Natural killer cell (primary cell): ENCODE data around the gene ARID5A. TPM values are rescaled to one million over a fixed set of nuclear protein-coding genes. Genes with fewer than 3 reads are reported as not detected.
A peak's percentile ranks its signal among the peaks of the same experiment; 100 is the strongest.

Source experiments
- ATAC-seq, 3 donors: fragments of 150-1000 bp in 2 of 3; fragments of 200-7000 bp in 1 of 3; cut with Tn5 transposase; 1 replicate in 1 of 3; 2 replicates in 2 of 3; pipeline ENCODE4 v1.10.0; 2021; ENCODE audit warnings: mild to moderate bottlenecking in 2 of 3, moderate library complexity in 2 of 3
- DNase-seq, 2 donors: peaks; one replicate each; pipeline versions ENCODE4 v3.0.0 to v3.0.0-alpha.2; 2013 to 2021; ENCODE audit warnings: mixed read lengths in 1 of 2
- H3K27ac ChIP-seq: one replicate; pipeline ENCODE4 v1.5.1; 2013; ENCODE audit warnings: mild to moderate bottlenecking, low read length
- H3K27me3 ChIP-seq: one replicate; pipeline ENCODE4 v1.6.1; 2013; ENCODE audit warnings: low read length; ENCODE audit not compliant: control insufficient read depth, insufficient read depth
- H3K36me3 ChIP-seq: one replicate; pipeline ENCODE4 v1.6.1; 2013; ENCODE audit warnings: low read length; ENCODE audit not compliant: control insufficient read depth, insufficient read depth
- H3K4me1 ChIP-seq: one replicate; pipeline ENCODE4 v1.6.1; 2013; ENCODE audit warnings: low read length; ENCODE audit not compliant: control insufficient read depth, insufficient read depth
- H3K4me3 ChIP-seq: one replicate; pipeline ENCODE4 v1.5.1; 2013; ENCODE audit warnings: low read length
- H3K9me3 ChIP-seq: one replicate; pipeline ENCODE4 v1.6.1; 2013; ENCODE audit warnings: low read length; ENCODE audit not compliant: control insufficient read depth, insufficient read depth
- H3K27ac Mint-ChIP-seq, 2 donors: one replicate each; pipeline ENCODE4 v1.8.0; 2022; ENCODE audit warnings: mild to moderate bottlenecking in 2 of 2, mixed read lengths in 2 of 2, moderate library complexity in 1 of 2
- H3K27me3 Mint-ChIP-seq, 2 donors: one replicate each; pipeline ENCODE4 v1.8.0; 2022; ENCODE audit warnings: low read depth in 2 of 2, mixed read lengths in 2 of 2
- H3K36me3 Mint-ChIP-seq: one replicate; pipeline ENCODE4 v1.8.0; 2022; ENCODE audit warnings: mixed read lengths
- H3K4me1 Mint-ChIP-seq, 2 donors: one replicate each; pipeline ENCODE4 v1.8.0; 2022; ENCODE audit warnings: mixed read lengths in 2 of 2
- H3K4me3 Mint-ChIP-seq: one replicate; pipeline ENCODE4 v1.8.0; 2022; ENCODE audit warnings: mild to moderate bottlenecking, moderate library complexity, mixed read lengths
- H3K9me3 Mint-ChIP-seq, 2 donors: one replicate each; pipeline ENCODE4 v1.8.0; 2022; ENCODE audit warnings: mixed read lengths in 2 of 2
- CTCF ChIP-seq: fragments of 200-600 bp; IDR thresholded peaks from one replicate; pipeline ENCODE4 v1.8.0; 2022; ENCODE audit warnings: antibody characterized with exemption
- WGBS: methylation state at CpG from one replicate; pipeline ENCODE4 v1.1.7; 2013; ENCODE audit warnings: missing lambda C conversion rate; ENCODE audit not compliant: insufficient coverage; 5-methylcytosine and 5-hydroxymethylcytosine counted together
- intact Hi-C: fragments of 100-400 bp; cut with micrococcal nuclease; formaldehyde crosslinking; loops from one replicate; pipeline ENCODE4 v1.14.2; 2022
- total RNA-seq, 4 donors: library from RNA; stranded (reverse); fragments of 120-200 nt in 1 of 4; gene quantifications; one replicate each; pipeline versions ENCODE4 v1.2.3 to v1.2.4, GENCODE V29; 2013 to 2022

Gene ARID5A
- total RNA-seq, 3 donors from 2014 or later (not counting 1 experiment from before 2014, with no cell fraction given): 90.9 to 117 (median 114) TPM

- ATAC-seq (no peak), DNase-seq (no peak)
- no peak overlapping the region for H3K27ac ChIP-seq
- WGBS: 89% methylated on average over 9 of the region's 9 CpGs
- H3K36me3 ChIP-seq: no peaks in the 10 kb centered on the region
- H3K27ac Mint-ChIP-seq: peak overlapping the region in 1 of 2 donors; percentile 93
- H3K4me1 ChIP-seq: peaks cover 59% of the 10 kb centered on the region
- H3K4me1 Mint-ChIP-seq: peaks cover 33 to 43% of the 10 kb centered on the region in 2 donors
- no peaks in the 10 kb centered on the region for H3K27me3 ChIP-seq
- no peak overlapping the region for H3K4me3 ChIP-seq
- H3K36me3 Mint-ChIP-seq: no peaks in the 10 kb centered on the region
- no peaks in the 10 kb centered on the region for H3K9me3 Mint-ChIP-seq
- intact Hi-C loops: no loop called here
- TF ChIP-seq CTCF: no peak
- H3K9me3 ChIP-seq: no peaks in the 10 kb centered on the region
- no peak overlapping the region for H3K4me3 Mint-ChIP-seq
- peaks cover 0 to 2% of the 10 kb centered on the region in 2 donors for H3K27me3 Mint-ChIP-seq
Measured at GRCh38 chr2:96531366-96531765, 5.2 kb upstream of the ARID5A start.

- no peaks in the 10 kb centered on the region for H3K27me3 ChIP-seq
- H3K9me3 ChIP-seq: no peaks in the 10 kb centered on the region
- WGBS: 14% methylated on average over 18 of the region's 23 CpGs
- peaks cover 54% of the 10 kb centered on the region for H3K4me1 ChIP-seq
- no peaks in the 10 kb centered on the region for H3K36me3 ChIP-seq
- Mint-ChIP-seq H3K4me1 (peaks cover 27 to 39% of the 10 kb centered on the region in 2 donors), H3K4me3 (peak overlapping the region; percentile 82), H3K27me3 (peaks cover 0 to 2% of the 10 kb centered on the region in 2 donors), H3K36me3 (no peaks in the 10 kb centered on the region), H3K9me3 (no peaks in the 10 kb centered on the region), H3K27ac (peak overlapping the region; percentile 79 to 93)
- DNase-seq: peak; percentile 64 to 96
- H3K27ac ChIP-seq: peak overlapping the region; percentile 24
- ATAC-seq: peak; percentile 16 to 47 (median 36)
- intact Hi-C loops: no loop called here
- no peak for TF ChIP-seq CTCF
- no peak overlapping the region for H3K4me3 ChIP-seq
Measured at GRCh38 chr2:96531872-96532505, 4.6 kb upstream of the ARID5A start.

GRCh38 chr2:96532641-96533291 is 3.8 kb upstream of the ARID5A start:
- Histone ChIP-seq H3K4me3 (no peak overlapping the region), H3K27me3 (no peaks in the 10 kb centered on the region), H3K9me3 (no peaks in the 10 kb centered on the region), H3K4me1 (peaks cover 50% of the 10 kb centered on the region), H3K27ac (no peak overlapping the region), H3K36me3 (no peaks in the 10 kb centered on the region)
- intact Hi-C loops: no loop called here
- no peak for TF ChIP-seq CTCF
- no peaks in the 10 kb centered on the region for H3K36me3 Mint-ChIP-seq
- no peak for ATAC-seq
- peaks cover 26 to 43% of the 10 kb centered on the region in 2 donors for H3K4me1 Mint-ChIP-seq
- H3K27ac Mint-ChIP-seq: peak overlapping the region; percentile 79 to 93
- H3K4me3 Mint-ChIP-seq: peak overlapping the region; percentile 82
- 97% methylated on average over 6 of the region's 7 CpGs for WGBS
- DNase-seq: no peak
- no peaks in the 10 kb centered on the region for H3K9me3 Mint-ChIP-seq
- H3K27me3 Mint-ChIP-seq: peaks cover 0 to 2% of the 10 kb centered on the region in 2 donors
